ENCODE data around the gene TOMM20.
"Not testable (repeated sequence)": the region's sequence is repeated elsewhere in the genome, so short reads cannot be mapped to it uniquely, and the experiment has no call there.

Gene TOMM20

DNA sequence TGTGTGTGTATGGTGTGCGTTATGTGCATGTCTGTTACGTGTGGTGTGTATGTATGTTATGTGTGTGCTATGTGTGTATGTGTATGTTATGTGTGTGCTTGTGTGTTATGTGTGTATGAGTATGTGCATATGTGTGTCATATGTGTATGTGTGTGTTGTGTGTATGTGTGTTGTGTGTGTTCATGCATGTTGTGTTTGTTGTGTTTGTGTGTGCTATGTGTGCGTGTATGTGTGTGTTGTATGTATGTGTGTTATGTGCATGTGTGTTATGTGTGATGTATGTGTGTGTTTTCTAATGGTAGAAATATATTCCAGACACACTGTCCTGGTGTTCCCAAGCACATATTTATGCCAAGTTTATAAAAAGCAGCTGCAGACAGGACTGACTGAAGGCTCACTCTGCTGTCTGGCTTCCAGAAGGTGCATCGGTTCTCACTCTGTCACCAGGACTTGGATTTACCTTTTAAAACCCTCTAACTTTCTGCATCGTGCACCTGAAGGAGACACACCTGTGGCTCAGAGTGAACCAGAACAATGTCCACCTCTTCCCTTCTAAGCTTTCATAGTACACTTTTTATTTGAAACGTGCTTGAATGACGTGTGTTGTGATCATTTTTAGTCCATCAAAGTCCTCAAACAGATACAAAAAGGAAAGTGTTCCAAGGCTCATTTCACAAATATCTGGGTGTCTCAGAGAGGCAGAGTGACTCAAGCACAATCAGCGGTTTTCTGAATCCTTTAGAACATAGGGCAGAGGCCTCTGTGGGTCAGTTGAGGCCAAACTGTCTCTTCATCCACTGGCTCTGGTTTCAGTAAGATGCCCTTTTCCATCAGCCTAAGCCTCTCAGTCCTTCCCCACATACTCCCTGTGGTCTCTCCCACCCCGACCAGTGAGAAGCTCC is 49.9 kb downstream of the TOMM20 start:
- no peak for DNase-seq

DNA sequence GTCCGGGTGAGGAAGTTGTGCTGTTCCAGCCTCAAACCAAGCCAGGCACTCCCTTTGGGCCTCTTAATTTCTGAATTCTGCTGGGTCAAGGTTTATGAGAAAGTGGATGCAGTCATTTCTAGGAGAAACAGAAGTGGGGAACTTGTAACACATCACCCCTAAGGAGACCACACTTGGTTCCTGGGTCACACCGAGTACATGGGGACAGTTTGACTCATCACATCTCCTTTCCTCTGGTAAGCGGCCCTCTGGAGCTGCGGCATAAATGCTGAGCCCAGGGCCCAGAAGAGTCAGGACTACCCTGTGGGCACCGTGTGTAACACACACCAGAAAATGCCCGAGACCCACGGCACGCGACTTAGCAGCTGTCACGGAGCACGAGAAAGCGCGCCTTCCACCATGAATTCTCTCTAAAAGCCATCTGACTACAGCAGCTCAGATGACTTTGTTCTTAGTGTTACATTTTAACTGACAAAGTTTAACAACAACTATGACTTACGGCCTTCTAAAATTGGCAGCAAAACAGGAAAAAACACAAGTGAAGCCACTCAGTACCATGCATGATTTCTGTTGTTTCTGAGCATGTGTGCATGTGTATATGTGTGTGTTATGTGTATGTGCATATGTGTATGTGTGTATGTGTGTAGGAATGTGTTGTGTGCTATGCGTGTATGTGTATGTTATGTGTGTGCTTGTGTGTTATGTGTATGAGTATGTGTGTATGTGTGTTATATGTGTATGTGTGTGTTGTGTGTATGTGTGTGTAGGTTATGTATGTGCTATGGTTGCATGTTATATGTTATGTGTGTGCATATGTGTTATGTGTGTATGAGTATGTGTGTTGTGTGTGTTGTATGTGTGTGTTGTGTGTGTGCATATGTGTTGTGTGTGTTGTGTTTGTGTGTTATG is 50.8 kb downstream of the TOMM20 start:
- DNase-seq: peak in 1 of 14 donors; percentile 8

DNA sequence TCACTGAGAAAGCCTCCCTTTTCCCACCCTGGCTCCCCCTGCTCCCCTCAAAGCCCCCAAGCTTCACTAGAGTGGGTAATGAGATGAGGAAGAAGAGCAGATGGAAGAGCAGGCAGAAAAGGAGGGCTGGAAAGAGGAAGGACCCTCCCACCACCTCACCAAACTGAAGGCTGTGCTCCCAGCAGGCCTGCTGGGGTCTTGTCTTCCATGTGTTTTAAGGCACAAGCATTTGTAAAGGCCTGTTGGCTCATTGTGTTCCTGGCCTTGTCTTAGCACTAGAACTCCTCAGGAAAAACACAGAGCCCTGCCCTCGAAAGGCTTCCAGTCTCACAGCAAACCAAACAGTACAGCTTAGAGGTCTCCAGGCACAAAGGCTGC is 51.5 kb downstream of the TOMM20 start:
- DNase-seq: no peak

DNA sequence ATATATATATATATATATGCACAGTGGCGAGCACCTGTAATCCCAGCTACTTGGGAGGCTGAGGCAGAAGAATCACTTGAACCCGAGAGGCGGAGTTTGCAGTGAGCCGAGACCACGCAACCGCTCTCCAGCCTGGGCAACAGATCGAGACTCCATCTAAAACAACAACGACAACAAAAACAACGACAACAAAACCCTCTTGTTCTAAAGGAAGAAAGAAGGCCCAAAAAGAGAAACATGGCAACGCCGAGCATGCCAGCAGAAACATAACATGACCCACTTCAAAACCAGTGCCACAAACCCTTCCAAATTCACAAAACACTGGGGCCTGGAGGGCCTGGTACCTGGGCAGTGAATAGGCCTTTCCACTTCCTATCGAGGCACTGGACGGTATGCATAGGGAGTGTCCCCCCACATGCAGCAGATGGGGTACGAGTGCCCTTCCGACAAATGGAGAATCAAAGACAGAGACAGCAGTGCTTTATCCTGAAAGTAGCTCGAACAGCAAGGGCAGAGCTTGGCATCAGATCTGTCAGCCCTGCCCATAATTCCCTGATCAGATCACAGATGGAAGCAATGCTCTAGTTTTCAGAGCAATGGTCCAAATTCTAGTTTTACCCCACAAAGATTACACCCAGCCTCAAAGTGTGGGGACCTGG is 52.0 kb downstream of the TOMM20 start:
- no peak for DNase-seq

DNA sequence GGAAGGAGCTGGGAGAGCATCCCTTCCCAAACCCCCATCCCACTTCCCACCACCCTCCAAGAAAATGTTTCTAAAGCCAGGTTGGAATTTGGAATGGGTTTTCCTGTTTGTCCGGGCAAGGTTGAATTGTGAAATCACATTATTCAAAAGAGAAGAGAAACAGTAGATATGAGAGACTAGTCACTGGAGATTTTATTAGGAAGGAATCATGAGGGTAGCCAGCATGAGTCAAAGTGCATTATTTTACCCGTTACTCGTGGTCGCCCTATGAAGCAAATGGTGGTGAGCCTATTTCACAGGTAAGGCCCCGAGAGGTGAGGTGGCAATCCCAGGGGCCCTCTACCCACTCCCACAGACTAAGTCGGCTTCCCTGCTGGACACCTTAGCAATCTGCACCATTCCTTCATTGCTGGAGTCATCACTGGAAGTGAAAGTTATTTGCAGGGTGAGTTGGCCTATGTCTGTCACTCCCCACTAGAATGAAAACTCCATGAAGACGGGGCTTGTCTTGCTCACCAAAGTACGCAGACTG is 52.8 kb downstream of the TOMM20 start:
- peak in 1 of 14 donors; percentile 22 for DNase-seq

DNA sequence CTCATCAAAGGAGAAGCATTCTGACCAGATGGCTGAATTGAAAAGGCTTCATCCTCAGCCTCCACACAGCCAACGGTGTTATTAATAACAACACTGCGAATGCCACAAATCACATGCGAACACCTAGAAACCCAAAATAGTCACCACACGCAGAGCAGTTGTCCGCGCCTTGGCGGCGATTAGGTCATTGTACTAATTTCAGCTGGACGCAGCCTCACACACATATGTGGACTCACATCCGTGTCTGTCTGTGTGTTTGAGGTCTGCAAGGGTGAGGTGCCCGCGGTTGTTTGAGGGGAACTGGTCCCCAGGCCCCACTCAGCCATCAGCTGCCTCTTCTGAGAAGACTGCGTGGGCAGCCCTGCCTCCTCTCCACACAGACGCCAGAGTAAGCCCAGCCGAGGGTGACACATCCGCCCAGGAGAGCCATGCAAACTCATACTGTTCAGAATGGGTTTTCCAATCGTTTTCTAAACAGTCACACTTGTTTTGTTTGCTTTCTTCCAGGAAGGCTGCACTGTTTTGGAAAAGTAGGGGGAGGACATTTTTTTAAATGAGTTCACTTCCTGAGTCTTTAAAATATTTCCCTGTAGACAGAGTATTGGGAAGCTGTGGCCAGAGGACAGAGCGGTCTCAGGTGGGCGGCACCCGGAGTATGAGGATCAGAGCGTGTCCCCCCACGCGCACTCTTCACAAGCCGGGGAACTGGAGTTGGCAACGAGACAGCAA is 53.4 kb downstream of the TOMM20 start:
- peak in 13 of 14 donors; percentile 38 to 97 (median 63) for DNase-seq

DNA sequence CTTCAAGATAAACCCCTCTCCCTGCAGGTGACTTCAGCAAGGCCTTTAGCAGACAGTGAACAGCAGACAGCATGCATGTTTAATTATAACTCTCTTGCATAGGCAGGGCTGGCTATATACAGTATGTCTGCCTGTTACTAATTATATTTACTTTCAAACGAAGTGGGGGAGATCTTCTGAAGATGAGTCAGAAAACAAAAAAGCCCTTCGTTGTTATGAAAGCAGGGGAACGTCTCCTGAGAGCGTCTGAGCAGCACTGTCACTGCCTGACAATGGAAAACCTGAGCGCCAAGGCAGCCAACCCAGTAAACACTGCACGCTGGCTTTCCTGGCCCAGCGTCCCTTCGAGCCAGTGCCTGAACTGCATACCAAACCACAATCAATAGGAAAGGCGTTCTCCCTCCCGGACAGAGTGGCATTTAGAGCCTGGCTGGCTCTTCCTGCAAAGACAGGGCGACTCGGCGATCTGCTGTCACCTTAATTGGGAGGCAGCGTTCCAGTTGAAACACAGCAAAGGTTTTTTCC is 54.1 kb downstream of the TOMM20 start:
- peak in 12 of 14 donors; percentile 49 to 79 (median 62) for DNase-seq

DNA sequence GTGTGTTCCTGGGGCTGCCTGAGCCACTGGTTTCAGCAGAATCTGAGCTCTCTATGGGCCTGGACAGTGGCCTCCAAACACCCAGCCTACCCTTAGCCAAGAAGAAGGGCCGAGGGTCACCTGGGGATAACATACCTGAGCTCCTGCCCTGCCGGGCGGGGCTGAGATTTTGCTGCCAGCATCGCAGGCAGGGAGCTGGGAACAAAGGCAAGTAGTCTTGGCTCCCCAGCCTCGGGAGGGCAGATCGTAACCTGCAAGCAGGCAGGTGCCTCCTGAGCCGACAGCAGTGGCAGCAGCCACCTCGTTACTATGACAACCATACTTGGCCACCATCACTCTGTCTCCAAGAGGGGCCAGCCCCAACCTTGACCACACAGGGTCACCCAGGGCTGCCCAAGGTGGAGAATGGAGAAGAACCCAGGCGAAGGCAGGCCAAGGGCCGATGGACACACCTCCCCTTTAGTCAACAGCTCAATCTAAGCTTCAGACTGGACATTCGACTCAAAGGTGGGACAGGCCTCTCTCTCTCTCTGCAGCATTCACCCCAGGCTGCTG is 54.6 kb downstream of the TOMM20 start:
- DNase-seq: peak in 3 of 14 donors; percentile 37 to 68 (median 40)

DNA sequence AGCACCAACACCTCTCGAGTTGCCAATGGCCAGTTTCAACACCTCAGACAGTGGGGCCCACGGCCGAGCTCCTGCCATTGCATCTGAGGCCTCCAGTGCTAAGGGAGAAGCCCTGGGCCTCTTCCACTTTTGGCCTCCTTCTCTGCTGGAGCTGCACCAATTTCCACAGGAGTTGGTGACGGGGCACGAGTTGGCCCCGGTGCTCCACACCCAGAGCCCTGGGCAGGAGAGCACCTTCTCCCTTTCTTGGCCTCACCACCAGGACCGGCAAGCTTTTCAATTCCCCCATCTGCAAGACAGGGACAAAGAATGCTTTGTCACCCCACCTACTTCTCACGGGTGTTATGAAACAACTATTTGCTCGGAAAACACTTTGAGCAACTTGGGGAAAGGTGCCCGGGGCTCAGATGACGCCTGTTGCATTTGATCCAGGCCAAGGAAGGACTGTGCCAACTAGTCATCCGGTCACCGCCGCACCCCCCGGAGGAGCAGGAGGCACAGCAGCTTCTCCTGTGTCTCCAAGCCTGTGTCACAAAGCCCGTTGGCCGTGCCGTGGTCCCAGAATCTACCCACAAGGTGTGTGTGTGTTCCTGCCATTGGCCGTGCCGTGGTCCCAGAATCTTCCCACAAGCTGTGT is 55.2 kb downstream of the TOMM20 start:
- peak in 7 of 14 donors; percentile 42 to 84 (median 52) for DNase-seq

DNA sequence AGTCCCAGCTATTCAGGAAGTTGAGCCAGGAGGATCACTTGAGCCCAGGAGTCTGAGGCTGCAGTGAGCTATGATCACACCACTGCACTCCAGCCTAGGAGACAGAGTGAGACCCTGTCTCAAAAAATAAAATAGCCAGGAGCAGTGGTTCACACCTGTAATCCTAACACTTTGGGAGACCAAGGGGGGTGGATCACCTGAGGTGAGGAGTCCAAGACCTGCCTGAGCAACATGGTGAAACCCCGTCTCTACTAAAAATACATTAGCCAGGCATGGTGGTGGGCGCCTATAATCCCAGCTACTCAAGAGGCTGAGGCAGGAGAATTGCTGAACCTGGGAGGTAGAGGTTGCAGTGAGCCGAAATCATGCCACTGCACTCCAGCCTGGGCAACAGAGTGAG is 56.1 kb downstream of the TOMM20 start:
- not testable (repeated sequence) for DNase-seq

DNA sequence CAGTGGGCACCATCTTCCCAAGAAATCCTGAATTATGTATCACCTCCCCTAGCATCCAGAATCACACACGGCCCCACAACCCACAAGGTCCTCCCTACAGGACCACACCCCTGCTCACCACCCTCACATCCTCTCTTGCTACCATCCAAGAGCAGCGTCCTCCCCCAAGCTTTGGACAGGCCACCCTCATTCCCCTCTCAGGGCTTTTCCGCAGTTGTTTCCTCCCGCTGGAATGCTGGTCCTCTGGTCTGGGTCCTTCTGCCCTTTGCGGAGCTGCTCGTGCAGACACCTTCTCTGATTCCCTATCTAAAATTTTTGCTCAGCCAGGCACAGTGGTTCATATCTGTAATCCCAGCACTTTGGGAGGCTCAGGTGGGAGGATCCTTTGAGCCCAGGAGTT is 56.5 kb downstream of the TOMM20 start:
- no peak for DNase-seq

DNA sequence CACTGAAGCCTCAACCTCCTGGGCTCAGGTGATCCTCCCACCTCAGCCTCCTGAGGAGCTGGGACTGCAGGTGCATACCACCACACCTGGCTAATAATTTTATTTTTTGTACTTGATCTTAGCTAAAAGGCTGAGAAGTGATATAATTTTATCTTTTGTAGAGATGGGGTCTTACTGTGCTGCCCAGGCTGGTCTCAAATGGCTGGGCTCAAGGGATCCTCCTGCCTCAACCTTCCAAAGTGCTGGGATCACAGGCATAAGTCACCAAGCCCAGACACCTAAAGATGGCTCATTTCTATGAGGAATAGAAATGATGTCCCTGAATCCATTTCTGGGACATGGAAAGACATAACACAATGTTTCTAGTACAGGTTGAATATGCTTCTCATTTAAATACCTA is 57.8 kb downstream of the TOMM20 start:
- DNase-seq: no peak

DNA sequence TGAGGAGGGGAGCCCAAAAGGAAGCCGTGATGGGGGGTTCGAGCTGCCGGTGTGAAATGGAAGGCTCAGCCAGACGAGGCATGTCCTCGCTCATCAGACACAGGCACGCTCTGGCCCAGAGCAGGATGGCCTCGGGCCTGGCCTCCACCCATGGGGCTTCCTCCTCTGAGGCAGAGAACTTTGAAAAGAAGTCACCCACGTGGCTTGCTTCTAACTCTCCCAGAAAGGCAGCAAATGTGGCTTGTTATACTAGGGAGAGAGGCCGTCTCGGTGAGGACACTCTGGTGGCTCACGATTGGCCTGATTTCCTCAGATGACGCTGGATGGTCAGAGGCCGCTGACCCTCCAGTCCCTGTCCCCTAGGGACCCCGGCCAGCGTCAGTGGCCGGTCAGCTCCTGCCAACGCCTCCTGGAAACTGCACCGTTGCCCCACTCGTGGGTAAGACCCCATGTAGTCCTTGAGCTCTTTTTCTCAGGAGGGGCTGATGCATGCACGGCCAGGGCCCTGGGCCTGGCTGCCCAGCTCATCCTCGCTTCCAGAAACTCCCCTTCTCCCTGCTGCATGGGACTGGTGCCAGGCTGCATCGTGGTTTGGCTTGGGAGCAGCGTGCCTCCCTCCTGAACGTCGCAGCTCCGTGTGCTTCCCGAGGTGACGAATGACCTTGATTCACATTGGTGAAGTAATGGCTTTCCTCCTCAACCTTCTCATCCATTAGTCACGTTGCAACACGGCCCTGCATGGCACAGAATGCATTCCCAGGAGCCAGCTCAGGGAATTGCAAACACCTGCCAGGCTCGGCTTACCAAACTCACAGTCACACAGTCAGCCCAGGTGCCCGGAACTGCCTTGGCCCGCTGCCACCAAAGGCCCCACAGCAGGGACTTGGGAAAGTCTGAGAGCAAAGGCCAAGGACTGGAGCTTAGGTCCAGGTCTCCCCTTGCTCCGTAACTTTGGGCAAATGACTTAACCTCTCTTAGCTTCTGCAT is 58.8 kb downstream of the TOMM20 start:
- DNase-seq: peak in 3 of 14 donors; percentile 31 to 65 (median 35)

DNA sequence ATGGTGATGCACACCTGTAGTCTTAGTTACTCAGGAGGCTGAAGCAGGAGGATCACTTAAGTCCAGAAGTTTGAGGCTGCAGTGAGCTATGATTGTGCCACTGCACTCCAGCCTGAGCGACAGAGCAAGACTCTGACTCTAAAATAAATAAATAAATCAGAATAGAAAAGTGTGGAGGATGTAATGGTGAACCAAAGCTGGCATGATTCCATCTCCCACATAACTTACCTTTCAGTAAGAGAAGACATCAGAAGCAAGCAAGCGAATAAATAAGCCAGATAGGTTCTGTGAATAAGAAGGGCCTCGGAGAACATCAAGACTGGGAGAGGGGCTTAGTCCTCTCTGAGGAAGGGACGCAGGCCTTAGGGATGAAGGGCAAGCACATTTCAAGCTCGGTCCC is 59.5 kb downstream of the TOMM20 start:
- no peak for DNase-seq

DNA sequence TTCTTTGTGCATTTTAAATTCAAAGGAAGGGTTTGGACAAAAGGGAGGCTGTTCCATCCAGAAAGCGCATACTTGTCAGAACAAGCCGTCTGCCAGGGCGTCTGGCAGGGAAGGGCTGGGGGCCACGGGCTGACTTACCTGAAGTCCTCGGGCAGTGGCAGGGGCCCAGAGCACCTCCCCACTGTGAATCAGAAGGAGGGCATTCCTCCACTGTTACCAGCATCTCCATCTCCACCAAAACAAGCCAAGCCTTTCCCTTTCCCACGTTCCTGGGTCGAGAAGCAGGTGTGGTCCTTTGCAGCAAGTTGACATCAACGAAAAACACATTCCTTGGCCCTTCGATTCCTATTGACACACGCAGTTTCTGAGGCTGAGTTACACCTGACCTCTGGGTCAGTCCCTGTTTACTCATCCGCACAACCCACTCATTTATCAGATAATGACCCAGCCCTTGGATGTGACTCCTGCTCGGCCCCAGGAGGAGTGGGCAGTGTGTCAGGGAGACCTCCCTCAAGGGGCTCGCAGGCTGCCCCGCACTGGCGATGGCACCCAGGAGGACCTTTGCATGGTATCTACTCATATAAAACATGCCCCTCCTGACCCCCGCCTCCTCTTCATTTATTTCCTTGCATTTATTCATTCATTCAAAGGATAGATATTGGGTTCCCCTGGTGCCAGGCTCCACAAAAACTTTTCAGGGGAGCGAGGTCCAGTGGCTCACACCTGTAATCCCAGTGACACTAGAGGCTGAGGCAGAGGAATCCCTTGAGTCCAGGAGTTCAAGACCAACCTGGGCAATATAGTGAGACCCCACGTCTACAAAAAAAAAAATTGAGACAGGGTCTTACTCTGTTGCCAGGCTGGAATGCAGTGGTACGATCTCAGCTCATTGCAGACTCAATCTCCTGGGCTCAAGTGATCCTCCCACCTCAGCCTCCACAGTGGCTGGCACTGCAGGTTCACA is 60.2 kb downstream of the TOMM20 start:
- peak in 1 of 14 donors; percentile 83 for DNase-seq

DNA sequence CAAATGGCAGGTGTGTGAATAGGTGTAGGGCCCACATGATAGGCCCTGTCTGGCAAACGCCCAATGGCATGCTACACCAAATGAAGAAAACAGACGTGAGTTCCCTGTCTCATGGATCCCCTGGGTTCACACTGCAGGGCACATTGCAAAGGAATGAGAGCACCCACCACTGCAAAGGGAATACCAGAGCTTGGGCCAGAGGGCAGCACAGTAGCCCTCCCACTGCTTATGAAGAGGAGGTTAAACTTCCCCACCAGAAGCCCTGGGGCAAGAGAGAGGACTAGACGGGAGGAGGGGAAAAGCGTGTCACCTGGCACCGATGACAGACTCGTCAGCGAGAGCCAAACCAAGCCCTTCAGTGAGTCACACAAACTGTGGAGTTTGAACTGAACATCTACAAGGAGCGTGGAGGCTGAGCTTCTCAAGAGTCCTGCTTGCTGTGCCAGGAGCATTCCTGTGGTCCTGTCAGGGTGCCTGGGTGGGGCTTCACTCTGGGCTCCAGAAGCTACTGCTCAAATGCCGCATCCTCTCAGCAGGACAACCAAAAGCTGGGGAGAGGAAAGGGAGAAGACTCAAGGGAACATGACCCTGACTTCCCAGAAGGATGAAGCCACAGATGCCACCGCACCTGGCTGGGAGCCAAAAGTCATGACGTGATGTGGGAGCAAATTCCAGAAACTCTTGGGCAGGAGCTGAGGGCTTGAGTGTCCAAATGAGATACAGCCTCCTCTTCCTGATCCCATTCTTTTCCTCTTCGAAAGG is 61.1 kb downstream of the TOMM20 start:
- peak in 8 of 14 donors; percentile 12 to 85 (median 32) for DNase-seq

DNA sequence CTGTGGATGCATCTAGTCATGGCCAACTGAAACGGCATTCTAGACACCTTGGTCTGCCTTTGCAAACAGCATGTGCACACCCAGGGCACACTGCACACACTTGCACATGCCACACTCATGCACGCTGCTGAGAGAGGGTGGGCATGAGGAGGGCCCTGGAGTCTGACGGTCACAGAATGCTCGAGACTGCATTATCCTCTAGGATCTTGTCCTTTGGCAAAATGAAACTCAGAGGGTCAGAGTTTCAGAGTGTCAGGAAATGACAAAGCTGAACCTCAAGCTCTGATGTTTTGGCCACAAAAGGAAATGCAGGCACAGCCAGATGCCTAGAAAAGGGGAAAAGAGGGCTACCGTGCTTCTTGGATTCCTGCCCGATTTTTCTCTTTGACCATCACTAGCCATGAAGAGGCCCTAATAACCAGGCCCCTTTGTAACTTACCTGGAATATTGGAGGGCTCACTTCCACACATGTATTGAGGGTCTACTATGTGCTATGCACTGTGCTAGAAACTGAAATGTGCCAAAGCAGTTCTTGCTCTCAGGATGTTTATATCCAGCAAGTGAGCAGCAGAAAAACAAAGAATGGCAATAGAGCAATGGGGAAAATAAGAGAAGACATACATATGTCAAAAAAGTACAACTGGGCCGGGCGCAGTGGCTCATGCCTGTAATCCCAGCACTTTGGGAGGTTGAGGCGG is 65.4 kb downstream of the TOMM20 start:
- no peak for DNase-seq

Measured in C1 segment of cervical spinal cord (tissue), 14 donors.